NCI-H1930 (cell line): Measurements from ENCODE around the gene NMBR.
"Not testable (repeated sequence)": the region's sequence is repeated elsewhere in the genome, so short reads cannot be mapped to it uniquely, and the experiment has no call there.

Source experiments
- DNase-seq, 2 experiments: peaks; one replicate each; lab custom pipeline; 2025; lab: John Stamatoyannopoulos, UW

Gene NMBR

DNA sequence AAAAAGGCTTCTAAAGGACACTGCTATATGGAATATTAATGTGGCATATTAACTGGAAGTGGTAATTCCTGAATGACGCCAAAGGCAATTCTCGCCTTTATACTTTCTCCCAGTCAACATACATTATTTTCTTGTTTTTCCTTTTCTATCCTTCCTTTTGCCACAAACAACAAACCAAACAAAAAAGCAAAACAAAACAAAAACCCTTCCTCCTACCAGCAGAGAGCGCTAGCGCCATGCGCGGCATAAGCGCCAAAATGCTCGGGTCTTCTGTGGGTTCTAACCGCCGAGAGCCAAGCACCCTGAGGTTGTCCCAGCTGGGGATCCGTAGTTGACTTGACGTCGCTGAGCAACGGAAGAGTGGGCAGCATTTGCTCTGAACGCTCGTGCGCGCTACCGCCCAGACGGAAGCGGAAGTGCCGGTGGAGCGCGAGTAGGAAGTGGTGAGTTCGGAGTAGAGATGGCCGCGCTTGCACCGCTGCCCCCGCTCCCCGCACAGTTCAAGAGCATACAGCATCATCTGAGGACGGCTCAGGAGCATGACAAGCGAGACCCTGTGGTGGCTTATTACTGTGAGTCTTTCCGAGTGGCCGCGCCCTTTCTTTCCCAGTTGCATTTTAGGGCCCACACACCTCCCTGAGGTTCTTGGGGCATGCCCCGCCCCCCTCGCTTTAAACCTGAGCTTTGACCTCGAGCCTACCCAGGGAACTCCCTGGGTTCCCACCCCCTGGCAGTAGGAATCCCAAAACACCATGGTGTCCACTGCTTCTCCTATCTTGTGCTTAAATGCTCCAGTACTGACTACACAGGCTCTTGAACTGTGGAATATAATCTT is at the start of gene NMBR, which contains the start of gene VTA1:
Gene NMBR, minus strand, starts transcription at position 295 of the 835 bp plus-strand sequence. CDS start 58,464 bp downstream, outside the sequence.
Gene VTA1, plus strand, starts transcription at position 436 of the 835 bp plus-strand sequence. Its CDS starts 25 bp downstream, at position 461.
- peak; percentile 91 to 92 for DNase-seq

DNA sequence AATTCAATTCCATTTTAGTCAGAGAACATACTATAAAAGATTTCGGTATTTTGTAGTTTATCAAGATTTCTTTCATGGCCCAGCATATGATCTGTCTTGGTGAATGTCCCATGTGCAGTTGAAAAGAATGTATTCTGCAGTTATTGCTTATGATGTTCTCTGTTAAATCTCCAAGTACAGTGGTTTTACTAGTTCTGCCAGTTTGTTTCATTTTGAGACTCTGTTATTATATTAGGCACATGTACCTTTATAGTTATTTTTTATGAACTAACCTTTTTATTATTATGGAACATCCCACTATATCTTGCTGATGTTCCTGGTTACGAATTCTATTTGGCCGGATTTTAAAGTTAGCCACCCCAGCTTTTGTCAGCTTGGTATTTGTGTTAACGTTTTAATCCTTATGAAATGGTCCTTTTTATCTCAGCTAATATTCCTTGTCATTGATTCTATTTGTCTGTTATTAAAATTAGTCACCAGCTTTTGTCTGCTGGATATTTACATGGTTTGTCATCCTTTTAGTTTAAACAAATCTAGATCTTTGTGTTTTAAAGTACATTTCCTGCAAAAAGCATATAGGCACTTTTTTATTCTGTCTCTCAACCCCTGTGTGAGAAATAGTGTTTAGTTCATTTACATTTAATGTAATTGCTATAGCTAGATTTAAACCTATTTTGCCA is 49.1 kb upstream of the NMBR start:
- DNase-seq = no peak

DNA sequence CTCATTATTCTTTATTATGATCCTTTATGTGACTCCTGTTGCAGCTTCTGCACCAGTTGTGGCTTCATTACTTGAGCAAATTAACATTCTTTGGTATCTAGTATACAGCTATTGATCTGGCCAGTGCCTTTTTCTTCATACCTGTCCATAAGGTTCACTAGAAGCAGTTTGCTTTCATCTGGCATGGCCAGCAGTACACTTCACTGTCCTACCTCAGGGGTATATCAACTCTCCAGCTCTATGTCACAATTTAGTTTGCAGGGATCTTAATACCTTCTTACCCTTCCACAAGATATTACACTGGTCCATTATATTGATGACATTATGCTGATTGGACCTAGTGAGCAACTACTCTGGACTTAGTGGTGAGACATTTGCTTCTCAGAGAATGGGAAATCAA is 46.7 kb upstream of the NMBR start:
- DNase-seq = no peak

DNA sequence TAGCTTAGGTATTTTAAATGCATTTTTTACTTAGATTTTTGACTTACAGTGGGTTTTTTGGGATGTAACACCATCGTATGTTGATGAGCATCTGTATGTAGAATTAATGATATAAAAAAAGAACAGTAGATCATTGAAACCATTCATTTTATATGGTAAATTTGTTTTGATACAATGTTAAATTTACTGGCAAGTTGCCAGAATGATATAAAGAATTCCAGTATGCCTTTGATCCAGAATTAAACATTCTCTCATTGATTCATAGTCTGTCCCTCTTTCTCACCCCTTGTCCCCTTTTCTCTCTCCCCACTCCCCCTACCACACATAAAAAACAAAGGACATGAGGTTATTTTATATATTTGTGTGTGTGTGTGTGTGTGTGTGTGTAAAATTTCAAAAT is 45.4 kb upstream of the NMBR start:
- DNase-seq = no peak

DNA sequence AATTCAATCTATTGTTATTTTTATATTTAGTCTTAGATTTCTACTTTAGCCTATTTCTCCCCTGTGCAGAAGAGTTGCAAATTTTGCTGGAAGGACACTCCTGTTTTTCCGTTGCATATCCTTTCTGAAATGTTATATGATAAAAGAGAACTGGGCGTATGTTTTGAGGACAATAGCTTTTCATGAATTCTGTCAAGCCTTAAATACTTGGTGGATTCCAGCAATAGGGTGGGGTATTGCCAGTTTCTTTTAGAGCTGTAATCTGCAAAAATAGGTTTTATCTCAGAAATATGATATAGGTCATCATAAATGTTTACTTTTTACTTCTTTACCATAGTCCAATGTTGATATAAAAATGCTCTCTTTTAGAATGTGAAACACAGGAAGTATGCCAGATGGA is 42.1 kb upstream of the NMBR start:
- DNase-seq = no peak

DNA sequence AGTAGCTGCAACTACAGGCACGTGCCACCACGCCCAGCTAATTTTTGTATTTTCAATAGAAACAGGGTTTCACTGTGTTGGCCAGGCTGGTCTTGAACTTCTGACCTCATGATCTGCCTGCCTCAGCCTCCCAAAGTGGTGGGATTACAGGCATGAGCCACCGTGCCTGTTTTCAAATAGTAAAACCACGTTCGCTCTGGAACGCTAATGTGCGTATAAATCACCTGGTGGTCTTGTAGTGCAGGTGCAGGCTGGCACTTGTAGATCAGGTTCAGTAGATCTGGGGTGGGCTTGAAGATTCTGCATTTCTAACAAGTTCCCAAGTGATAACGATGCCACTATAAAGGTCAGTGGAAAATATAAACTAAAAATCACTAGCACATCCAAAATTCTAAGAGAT is 41.4 kb upstream of the NMBR start:
- not testable (repeated sequence) for DNase-seq

DNA sequence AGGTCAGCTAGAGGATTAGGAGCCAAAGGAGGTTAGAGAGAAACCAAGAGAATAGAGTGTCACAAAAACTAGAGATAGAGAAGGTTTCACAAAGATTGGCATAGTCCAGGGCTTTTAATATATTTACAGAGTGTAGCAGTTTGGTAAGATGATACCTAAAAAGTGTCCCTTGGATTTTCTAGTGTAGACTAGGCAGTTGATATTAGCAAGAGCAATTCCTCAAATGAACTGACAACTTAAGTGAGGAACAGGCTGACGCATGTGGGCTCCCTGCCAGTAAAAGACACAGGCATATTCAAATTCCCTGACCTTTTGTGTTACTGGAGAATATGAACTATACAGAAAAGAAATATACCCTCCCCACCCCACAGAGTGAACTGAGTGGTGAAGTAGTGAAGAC is 40.3 kb upstream of the NMBR start:
- DNase-seq = no peak

DNA sequence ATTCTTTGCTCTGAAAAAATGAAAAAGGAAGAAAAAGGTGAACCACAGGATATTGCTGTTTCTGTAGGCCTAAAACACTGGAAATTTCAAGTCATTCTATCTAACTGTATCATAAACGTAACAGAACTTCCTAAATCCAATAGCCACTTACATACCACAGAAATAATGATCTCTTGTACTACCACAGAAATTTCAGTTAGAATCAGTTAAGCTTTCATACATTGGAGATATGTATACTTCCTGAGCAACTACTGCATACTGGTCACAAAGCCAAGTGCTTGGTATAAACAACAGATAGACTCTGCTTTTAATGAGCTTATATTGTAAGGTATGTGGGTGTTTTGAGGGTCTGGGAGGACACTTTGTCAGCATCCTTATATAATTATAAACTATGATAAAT is 38.7 kb upstream of the NMBR start:
- DNase-seq = no peak

DNA sequence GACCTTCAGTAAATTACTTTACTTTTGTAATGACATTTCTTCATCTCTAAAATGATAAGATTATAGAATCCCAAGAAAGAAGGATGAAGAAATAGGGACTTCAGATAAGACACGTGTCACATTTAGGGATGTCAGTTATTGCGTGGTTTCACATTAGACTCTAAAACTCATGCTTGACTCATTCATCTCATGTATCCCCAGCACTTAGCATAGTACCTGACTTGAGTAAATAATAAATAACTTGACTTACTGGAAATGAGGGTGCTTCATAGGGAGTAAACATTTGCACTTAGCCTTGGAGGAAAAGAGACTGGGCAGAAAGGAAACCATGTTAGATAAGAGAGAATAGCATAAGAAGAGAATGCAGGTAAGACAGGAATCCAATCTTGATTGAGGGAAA is 37.4 kb upstream of the NMBR start:
- no peak for DNase-seq

DNA sequence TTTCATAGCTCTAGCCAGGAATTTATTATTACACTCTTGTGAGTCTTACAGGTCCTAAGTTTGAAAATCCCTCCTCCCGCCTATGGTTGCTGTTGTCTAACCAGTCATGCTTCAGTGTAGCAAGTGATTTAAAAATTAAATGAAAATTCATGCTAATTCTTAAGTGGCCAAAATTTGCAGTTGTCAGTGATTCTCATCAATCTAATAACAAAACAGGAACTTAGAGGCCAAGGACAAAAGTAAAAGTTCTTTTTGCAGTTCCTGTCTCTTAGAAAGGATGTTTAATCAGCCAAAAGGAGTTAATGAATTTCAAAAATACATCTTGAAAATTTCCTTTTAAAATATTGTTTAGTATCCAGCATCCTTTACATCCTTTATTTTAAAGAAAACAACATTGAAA is 36.4 kb upstream of the NMBR start:
- DNase-seq = no peak

DNA sequence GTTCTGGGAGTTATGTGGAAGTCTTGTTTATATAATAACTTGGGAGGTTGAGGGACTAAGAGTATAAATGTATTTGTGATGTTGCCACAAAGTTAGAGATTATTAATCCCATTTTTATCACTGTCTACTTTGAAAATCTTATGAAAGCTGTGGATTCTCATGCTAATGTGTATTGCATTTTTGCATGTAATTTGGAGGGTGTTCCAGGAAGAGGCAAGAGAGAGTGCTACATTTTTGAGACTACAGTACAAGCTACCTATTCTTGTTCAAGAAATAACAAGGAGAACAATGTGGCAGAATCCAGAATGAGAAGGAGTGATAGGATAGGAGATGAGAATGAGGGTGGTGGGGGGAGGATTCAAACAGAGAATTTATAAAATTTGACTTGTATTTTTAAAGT is 35.1 kb upstream of the NMBR start:
- no peak for DNase-seq

DNA sequence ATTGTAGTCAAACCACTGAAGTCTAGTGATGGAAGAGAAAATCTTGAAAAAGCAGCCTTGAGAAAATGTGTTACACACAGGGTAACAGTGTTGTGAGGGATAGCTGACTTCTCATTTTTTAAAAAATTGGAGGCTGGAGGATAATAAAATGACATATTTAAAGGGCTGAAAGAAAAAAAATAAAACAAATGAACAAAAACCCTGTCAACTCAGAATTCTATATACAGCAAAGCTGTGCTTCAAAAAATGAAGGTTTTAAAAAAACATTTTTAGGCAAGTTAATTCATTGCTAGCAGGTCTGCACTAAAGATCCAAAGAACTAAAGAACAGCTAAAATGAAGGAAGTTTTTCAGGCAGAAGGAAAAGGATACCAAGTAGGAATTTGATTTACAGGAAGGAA is 31.2 kb upstream of the NMBR start:
- DNase-seq = no peak

DNA sequence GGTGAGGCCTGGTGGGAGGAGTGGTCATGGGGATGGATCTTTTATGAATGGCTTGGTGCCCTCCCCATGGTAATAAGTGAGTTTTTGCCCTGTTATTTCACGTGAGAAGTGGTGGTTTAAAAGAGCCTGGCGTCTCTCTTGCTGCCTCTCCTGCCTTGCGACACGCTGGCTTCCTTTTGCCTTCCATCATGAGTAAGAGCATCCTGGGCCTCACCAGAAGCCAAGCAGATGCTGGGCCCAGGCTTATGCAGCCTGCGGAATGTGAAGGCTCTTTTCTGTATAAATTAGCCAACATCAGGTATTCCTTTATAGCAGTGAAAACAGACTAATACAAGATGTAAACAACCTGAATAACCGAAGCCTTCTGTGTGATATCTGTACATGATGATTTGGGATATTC is 27.8 kb upstream of the NMBR start:
- DNase-seq = no peak

DNA sequence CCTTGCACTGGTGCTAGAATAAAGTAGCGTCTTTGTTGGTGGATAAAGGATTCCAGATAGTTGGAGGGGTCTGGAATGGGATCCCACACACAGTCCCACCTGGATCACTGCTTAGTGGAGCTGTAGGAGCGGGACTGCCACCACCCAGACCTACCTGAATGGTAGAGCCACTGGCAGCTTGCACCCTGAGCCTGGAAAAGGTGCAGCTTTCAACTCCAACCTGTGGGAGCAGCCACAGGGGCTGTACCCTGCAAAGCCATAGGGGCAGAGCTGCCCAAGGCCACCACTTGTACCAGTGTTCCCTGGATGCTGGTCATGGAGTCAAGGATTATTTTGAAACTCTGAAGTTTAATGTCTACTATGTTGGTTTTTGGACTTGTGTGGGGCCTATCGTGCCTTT is 27.1 kb upstream of the NMBR start:
- DNase-seq = no peak

DNA sequence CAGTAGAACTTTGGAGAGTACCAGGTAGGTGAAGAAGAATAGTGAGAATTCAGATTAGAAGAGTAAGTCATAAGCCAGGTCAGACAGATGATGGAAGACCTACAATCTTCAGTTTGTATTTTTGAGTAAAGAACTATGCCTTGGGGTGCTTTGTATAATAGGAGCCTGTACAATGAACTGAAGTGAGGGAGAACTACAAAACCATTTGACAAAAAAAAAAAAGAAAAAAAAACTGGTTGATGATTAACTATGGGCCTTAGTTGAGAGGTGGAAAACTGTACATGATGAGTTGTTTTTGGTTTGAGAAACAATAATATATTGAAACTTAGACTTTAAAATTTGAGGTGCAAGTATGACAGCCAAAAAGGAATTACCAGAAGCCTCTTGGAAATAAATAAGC is 25.8 kb upstream of the NMBR start:
- no peak for DNase-seq

DNA sequence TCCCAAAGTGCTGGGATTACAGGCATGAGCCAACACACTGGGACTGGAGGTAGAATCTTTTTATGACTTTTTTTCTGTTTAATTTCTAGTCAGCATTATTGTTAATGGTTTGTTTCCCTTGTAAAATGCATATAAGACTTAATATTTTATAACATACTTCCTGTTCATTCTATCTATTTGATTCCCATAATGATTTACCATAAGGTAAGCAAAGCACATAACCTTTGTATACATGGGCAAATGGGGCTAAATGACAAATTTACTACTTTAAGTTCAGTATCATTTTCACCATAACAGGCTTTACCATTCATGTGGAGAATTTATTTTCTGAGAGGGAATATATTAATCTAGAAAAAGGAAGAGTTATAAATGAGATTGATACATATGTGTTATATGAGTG is 24.4 kb upstream of the NMBR start:
- no peak for DNase-seq

DNA sequence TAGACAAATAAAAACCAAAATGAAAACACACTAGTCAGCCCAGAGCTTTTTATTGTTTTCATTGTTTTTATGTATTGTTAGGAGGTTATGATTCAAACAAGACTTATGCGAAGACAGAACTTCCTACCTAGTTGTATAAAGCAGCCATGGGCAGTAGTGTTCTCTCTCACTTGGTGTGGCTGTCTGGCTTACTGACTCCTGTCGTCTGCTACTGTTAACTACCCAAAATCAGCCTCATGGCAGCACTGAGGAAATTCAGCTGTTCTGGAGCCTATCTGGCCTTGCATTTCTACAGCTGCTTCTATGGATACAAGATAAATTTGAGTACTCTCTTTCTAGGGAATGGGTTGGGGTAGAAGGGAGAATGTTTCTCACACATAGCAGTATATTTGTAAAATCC is 20.6 kb upstream of the NMBR start:
- DNase-seq = no peak

DNA sequence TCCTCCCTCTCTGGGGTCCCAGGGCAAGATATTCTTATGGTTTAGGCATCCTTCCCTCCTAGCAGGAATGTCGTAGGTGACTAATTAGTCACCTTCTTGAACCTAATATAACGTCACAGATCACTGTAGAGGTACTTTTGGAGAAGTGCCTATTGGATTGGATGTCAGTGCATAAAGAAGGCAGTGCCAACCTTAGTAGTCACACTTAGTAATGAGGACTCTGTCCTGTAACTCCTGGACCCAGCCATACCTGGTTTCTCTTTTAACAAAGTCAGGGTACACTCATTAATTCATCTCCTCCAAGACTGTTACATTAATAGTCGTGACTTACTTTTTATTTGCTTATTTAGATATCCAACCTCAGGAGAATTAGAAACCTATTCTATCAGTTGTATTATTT is 20.1 kb upstream of the NMBR start:
- no peak for DNase-seq

DNA sequence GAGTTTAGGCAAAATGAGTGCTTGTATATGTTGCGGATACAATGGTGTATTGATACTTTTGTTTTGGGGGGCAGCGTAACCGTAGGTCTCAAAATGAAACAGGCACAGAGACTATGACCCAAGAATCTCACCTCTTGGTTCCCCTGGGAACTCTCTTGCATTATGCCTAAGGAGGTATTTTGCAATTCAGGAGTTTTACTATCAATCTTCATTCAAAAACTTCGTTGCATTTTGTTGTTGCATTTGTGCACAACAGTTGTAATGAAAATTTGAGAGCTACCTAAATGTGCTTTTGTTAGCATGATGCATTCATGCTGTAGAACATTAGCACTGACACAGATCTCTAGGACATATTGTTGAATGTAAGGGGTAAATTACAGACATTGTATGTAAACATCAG is 18.3 kb upstream of the NMBR start:
- no peak for DNase-seq

DNA sequence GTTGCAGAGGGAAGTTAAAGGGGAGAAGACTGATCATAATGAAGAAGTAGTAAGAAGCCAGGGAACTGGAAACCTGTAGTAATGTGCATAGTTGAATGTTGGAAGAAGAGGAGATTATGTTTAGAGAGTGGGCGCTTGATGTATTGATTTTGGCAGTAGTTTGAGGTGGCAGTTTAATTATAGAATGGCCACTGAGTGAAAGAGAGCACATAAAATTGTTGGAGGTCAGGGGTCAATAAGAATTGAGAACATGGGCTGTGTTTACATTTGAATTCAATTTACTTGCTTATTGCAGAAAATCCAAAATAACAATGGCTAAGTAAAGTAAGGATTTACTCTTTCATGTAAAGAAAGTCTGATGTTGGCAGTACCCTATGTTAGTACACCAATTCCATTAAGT is 15.9 kb upstream of the NMBR start:
- DNase-seq = no peak

DNA sequence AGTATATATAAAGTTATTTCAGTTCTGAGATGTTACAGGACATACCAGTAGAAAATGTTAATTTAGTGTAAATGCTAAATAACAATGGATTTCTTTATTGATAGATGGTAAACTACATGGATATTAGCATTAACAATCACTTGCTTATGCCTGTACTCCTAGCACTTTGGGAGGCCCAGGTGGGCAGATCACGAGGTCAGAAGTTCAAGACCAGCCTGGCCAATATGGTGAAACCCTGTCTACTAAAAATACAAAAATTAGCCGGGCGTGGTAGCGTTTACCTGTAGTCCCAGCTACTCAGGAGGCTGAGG is 9.8 kb upstream of the NMBR start:
- not testable (repeated sequence) for DNase-seq

DNA sequence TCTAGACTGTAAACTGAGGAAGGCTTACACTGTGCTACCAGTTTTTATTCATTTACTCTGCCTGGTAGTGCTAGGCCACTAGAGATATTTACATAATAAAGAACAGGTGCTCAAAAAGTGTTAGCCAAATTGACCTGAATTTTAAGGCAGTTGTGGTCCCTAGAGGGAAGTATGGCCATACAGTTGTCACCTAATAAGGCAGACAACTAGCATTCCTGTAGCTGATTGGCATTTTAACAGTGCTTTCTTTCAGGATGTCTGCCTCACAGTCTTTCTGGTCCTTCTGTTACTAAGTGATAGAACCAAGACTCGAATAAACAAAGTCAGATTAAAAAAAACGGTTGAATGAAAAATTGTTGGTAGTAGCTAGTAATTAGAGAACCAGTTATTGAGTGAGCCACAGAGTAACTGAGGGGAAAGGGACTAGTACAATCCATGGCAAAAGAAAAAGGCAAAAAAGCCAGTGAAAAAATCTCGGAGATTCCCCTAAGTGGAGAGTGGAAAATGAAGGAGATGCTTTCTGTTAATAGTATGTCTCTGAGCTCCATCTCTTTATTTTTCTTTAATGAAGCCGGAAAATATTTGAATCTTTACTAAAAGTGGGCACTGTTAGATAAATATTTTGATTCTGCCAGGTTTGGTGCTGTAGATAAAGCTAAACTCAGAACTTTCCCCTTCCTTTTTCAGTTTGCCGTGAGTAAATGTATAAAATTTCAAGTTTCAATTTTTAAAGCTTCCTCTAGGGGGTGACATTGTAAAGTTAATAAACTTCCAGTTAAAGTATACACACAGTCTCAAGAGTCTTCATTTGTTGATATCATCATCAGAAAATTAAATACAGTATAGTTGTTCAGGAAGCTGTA is 9.2 kb upstream of the NMBR start:
- no peak for DNase-seq

DNA sequence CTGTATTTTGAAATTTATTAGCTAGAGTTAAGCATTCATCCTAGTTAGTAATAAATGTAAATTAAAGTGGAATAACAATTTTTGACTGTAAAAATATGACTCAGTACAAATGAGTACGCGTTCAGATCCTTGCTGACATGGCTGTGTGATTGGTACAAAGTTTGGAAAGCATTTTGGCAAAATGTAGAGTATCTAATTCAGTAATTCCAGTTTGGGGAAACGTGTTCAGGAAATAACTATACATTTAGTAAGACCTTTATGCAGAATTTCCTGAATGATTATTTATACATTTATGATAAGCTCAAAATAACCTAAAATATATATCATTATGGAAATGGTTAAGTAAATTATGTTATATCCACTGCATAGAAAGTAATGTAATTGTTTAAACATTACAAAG is 8.2 kb upstream of the NMBR start:
- no peak for DNase-seq
